KG1 (cell line): ENCODE measurements around the gene LTA4H.

ENCODE experiments used
- DNase-seq: peaks from one replicate; lab custom pipeline; 2025; lab: John Stamatoyannopoulos, UW

The LTA4H gene

DNA sequence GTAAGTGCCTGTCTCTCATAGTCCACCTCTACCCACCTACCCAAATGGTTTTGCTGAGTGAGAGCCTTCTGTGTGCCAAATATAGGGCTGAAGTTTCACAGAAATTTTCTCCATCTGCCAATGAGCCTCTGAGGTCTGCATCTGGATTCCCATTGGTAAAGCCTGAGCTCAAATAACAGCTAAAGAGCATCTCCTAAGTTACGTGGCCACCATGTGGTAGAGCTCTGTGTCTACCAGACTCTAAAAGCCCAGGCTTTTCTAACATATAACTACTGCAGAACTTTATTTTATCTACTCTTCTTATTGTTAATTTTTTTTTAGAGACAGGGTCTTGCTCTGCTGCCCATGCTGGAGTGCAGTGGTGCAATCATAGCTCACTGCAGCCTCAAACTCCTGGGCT, 76.3 kb downstream of the LTA4H start:
- DNase-seq, result no peak

- DNase-seq, result no peak
Measured at GRCh38 chr12:95956557-95957145, 78.7 kb downstream of the LTA4H start.

- DNase-seq, result no peak
Measured at GRCh38 chr12:95955549-95956159, 79.7 kb downstream of the LTA4H start.

- DNase-seq, result no peak
Measured at GRCh38 chr12:95953000-95953399, 82.4 kb downstream of the LTA4H start.

GRCh38 chr12:95951515-95951914, 83.9 kb downstream of the LTA4H start:
- no peak for DNase-seq
